ENCODE measurements around the gene KY.
A peak's percentile ranks its signal among the peaks of the same experiment; 100 is the strongest.

The KY gene

GRCh38 chr3:134610432-134611385 lies 40.1 kb downstream of the KY start:
- Mint-ChIP-seq H3K4me3 (no peak overlapping the region), H3K27me3 (no peaks in the 10 kb centered on the region), H3K27ac (no peak overlapping the region), H3K9me3 (no peaks in the 10 kb centered on the region), H3K4me1 (ENCODE audit: low read depth) (peaks cover 36% of the 10 kb centered on the region), H3K36me3 (ENCODE audit: low read depth) (no peaks in the 10 kb centered on the region)
- intact Hi-C loops (cut with micrococcal nuclease): no loop called here

GRCh38 chr3:134609821-134610431 lies 40.9 kb downstream of the KY start:
- Mint-ChIP-seq H3K4me3 (no peak overlapping the region), H3K27ac (no peak overlapping the region), H3K27me3 (no peaks in the 10 kb centered on the region), H3K4me1 (ENCODE audit: low read depth) (peaks cover 44% of the 10 kb centered on the region), H3K9me3 (no peaks in the 10 kb centered on the region), H3K36me3 (ENCODE audit: low read depth) (no peaks in the 10 kb centered on the region)
- intact Hi-C loops (cut with micrococcal nuclease): no loop called here

GRCh38 chr3:134608771-134609435 lies 41.9 kb downstream of the KY start:
- H3K4me3 Mint-ChIP-seq: no peak overlapping the region
- H3K27me3 Mint-ChIP-seq: no peaks in the 10 kb centered on the region
- no peak overlapping the region for H3K27ac Mint-ChIP-seq

GRCh38 chr3:134608023-134608770 lies 42.6 kb downstream of the KY start:
- no peaks in the 10 kb centered on the region for H3K9me3 Mint-ChIP-seq
- H3K27me3 Mint-ChIP-seq: no peaks in the 10 kb centered on the region
- H3K36me3 Mint-ChIP-seq (ENCODE audit: low read depth): no peaks in the 10 kb centered on the region
- H3K4me3 Mint-ChIP-seq: no peak overlapping the region
- intact Hi-C loops (cut with micrococcal nuclease): no loop called here
- H3K27ac Mint-ChIP-seq: no peak overlapping the region
- peaks cover 52% of the 10 kb centered on the region for H3K4me1 Mint-ChIP-seq (ENCODE audit: low read depth)

More at GRCh38 chr3:134608771-134609435, 41.9 kb downstream of the KY start:
- intact Hi-C loops (cut with micrococcal nuclease): no loop called here
- H3K36me3 Mint-ChIP-seq (ENCODE audit: low read depth): no peaks in the 10 kb centered on the region
- peaks cover 47% of the 10 kb centered on the region for H3K4me1 Mint-ChIP-seq (ENCODE audit: low read depth)
- H3K9me3 Mint-ChIP-seq: no peaks in the 10 kb centered on the region

- Mint-ChIP-seq H3K4me3 (no peak overlapping the region), H3K36me3 (ENCODE audit: low read depth) (no peaks in the 10 kb centered on the region), H3K4me1 (ENCODE audit: low read depth) (peaks cover 58% of the 10 kb centered on the region), H3K9me3 (no peaks in the 10 kb centered on the region), H3K27ac (no peak overlapping the region), H3K27me3 (no peaks in the 10 kb centered on the region)
- intact Hi-C loops (cut with micrococcal nuclease): no loop called here
Observed at GRCh38 chr3:134607054-134608022, 43.5 kb downstream of the KY start.

DNA sequence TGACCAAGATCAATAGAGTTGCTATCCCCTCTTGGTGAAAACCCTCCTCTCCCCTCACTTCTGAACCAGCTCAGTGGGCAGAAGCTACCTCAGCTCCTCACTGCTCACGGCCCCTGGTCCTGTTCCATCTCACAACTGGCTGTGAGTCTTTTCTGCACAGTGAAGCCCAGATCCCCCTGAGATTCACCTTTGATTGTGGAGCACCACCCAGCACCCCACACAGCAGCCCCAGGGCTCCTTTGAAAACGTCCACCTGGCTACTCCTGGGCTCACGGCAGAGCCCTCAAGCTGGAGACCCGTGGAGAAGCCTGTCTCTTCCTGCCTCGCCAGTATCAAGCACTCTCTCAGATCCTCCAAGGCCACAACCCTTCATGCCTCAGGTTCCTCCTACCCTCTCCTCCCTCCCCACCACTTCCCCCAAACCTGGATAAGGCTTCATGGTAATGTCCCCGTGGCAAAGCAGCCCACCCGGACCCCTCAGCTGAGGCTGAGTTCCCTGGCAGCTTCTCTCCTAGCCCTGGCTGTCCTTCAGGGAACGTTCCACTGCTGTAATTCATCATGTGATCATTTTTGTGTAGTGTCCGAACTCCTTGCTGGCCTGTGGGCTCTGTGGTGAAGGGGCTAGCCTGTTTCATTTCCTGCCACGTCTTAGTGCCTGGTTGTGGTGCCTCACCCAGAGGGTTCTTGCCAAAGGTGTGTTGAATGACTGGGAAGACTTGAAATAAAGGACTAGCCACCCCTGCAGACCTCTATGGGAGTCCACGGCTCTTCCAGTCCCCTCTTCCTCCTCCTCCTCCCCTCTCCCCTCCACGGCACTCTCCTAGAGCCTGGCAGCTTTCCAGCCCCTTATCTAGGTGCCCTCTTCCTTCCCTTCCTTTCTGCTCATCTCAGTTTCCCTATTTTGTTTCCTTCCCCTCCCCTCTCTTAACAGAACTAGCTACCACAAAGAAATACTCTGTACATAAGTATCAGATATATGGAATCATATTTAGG lies 44.5 kb downstream of the KY start:
- H3K4me3 Mint-ChIP-seq: no peak overlapping the region
- peaks cover 54% of the 10 kb centered on the region for H3K4me1 Mint-ChIP-seq (ENCODE audit: low read depth)
- H3K27me3 Mint-ChIP-seq: no peaks in the 10 kb centered on the region
- no peaks in the 10 kb centered on the region for H3K36me3 Mint-ChIP-seq (ENCODE audit: low read depth)
- intact Hi-C loops (cut with micrococcal nuclease): no loop called here
- no peaks in the 10 kb centered on the region for H3K9me3 Mint-ChIP-seq
- no peak overlapping the region for H3K27ac Mint-ChIP-seq

DNA sequence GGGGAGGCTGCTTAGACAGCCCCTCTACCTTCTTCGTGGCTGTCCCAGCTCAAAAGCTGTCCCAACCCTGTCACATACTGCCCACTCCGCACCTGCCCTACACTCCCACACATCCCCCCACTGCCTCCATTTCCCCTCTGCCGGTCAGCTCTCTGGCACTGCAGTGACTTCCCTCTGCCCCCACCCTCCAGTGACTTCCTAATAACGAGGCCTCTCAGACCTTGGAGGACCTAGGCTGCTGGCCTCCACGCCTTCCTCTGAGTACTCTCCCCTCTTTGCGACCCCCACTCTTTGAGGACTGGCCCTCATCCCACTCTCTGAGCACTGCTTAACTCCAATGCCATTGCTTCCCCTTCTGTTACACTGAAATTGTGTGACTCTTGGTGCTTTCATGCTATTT lies 45.3 kb downstream of the KY start:
- Mint-ChIP-seq H3K4me1 (ENCODE audit: low read depth) (peaks cover 54% of the 10 kb centered on the region), H3K27me3 (no peaks in the 10 kb centered on the region)
- intact Hi-C loops (cut with micrococcal nuclease): no loop called here

DNA sequence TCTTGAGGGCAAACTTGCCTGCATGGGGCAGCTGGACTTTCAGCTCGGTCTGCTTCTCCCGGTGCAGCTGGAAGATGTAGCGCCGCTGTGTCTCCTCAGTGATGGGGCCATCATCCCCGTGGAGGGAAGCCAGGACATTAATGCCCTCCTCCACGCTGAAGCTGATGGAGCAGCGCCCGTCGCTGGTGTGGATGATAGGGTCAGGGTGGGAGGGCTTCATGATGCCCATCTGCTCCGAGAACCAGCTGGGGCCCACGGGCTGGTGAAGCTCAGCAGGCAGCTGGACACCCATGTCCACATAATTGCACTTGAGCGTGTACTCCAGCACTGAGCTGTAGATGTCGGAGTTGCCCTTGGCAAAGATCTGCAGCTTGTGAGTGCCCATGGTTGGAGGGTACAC lies 46.9 kb downstream of the KY start:
- H3K4me3 Mint-ChIP-seq: no peak overlapping the region
- no peaks in the 10 kb centered on the region for H3K27me3 Mint-ChIP-seq
- no peak overlapping the region for H3K27ac Mint-ChIP-seq
- peaks cover 56% of the 10 kb centered on the region for H3K4me1 Mint-ChIP-seq (ENCODE audit: low read depth)
- intact Hi-C loops (cut with micrococcal nuclease): no loop called here
- no peaks in the 10 kb centered on the region for H3K9me3 Mint-ChIP-seq
- H3K36me3 Mint-ChIP-seq (ENCODE audit: low read depth): no peaks in the 10 kb centered on the region

More for the DNA sequence above, 45.3 kb downstream of the KY start:
- Mint-ChIP-seq H3K4me3 (no peak overlapping the region), H3K27ac (peak overlapping the region; percentile 18), H3K9me3 (no peaks in the 10 kb centered on the region), H3K36me3 (ENCODE audit: low read depth) (no peaks in the 10 kb centered on the region)

DNA sequence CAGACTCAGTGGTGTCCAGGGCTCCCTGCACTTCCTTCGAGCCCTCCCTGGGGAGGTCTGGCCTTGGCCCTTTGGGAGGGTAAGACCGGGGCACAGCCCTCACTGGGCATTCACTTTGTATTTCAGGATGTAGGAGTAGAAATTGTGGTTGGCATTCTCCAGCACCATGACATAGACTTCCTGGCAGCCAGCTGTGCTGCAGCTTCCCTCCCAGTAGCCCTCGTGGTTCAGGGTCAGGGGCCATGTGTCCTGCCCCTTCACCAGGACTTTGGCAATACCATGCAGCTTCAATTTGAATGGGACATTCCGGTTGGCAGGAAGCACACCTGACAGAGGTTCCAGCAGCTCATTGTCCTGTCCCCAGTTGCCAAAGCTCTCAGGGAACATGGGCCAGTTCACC lies 47.3 kb downstream of the KY start:
- no peaks in the 10 kb centered on the region for H3K27me3 Mint-ChIP-seq
- no peak overlapping the region for H3K4me3 Mint-ChIP-seq
- H3K4me1 Mint-ChIP-seq (ENCODE audit: low read depth): peaks cover 58% of the 10 kb centered on the region
- no peaks in the 10 kb centered on the region for H3K9me3 Mint-ChIP-seq
- H3K36me3 Mint-ChIP-seq (ENCODE audit: low read depth): no peaks in the 10 kb centered on the region
- no peak overlapping the region for H3K27ac Mint-ChIP-seq
- intact Hi-C loops (cut with micrococcal nuclease): no loop called here

DNA sequence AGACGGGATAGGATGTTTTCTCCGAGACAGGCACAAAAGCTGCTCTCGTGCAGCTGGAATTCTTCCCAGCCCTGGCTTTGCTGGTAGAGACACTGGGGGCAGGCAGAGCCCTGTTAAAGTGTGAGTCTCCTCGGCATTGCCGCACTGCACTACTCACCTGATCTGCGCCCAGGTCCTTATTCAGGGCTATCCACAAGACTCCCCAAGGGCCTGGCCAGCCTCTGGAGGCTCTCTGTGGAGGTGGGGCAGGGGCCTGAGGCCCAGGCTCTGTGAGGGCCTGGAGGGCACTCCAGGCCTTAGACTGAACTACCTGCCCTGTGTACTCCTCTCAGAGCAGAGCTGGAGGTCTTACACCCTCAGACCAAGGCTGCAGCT lies 48.4 kb downstream of the KY start:
- intact Hi-C loops (cut with micrococcal nuclease): no loop called here
- H3K9me3 Mint-ChIP-seq: no peaks in the 10 kb centered on the region
- H3K27me3 Mint-ChIP-seq: no peaks in the 10 kb centered on the region
- no peak overlapping the region for H3K4me3 Mint-ChIP-seq
- H3K27ac Mint-ChIP-seq: no peak overlapping the region
- H3K36me3 Mint-ChIP-seq (ENCODE audit: low read depth): no peaks in the 10 kb centered on the region
- H3K4me1 Mint-ChIP-seq (ENCODE audit: low read depth): peaks cover 57% of the 10 kb centered on the region

- intact Hi-C loops (cut with micrococcal nuclease): loop anchor here (1.0 to 2.0 kb wide), 3 partner anchors 40 to 1293 kb away; no protein-coding TSS in a partner anchor
- Mint-ChIP-seq H3K9me3 (no peaks in the 10 kb centered on the region), H3K4me3 (no peak overlapping the region), H3K4me1 (ENCODE audit: low read depth) (peaks cover 57% of the 10 kb centered on the region), H3K36me3 (ENCODE audit: low read depth) (no peaks in the 10 kb centered on the region), H3K27ac (no peak overlapping the region), H3K27me3 (no peaks in the 10 kb centered on the region)
Observed at GRCh38 chr3:134601539-134602439, 49.0 kb downstream of the KY start.
